CD14-positive monocyte (primary cell): Measurements from ENCODE around the gene SEMA4A. TPM values are rescaled to one million over a fixed set of nuclear protein-coding genes. Genes with fewer than 3 reads are reported as not detected.
A peak's percentile ranks its signal among the peaks of the same experiment; 100 is the strongest.

ENCODE experiments used
- DNase-seq, 3 donors: peaks; one replicate each; pipeline ENCODE4 v3.0.0-alpha.2; 2011 to 2022
- H2AFZ ChIP-seq: 2 replicates; pipeline ENCODE4 v1.6.0; 2012; ENCODE audit warnings: mild to moderate bottlenecking, low read depth, low read length, inconsistent platforms; ENCODE audit not compliant: insufficient read depth, poor library complexity, severe bottlenecking
- H3K27ac ChIP-seq, 2 donors: 1 replicate in 1 of 2; 2 replicates in 1 of 2; pipeline ENCODE4 v1.5.1; 2012 to 2013; ENCODE audit warnings: low read length in 2 of 2, control low read depth in 1 of 2, inconsistent platforms in 1 of 2, low read depth in 1 of 2, mild to moderate bottlenecking in 1 of 2
- H3K27me3 ChIP-seq, 2 donors: one replicate each; pipeline versions ENCODE4 v1.6.0 to v1.6.1; 2011 to 2013; ENCODE audit warnings: low read length in 2 of 2; ENCODE audit not compliant: control insufficient read depth in 2 of 2, insufficient read depth in 2 of 2
- H3K36me3 ChIP-seq, 2 donors: replicated peaks in 1 of 2; 1 replicate in 1 of 2; 2 replicates in 1 of 2; pipeline versions ENCODE4 v1.5.1 to v1.6.1; 2012 to 2013; ENCODE audit warnings: low read length in 2 of 2, control low read depth in 1 of 2, inconsistent platforms in 1 of 2, mild to moderate bottlenecking in 1 of 2; ENCODE audit not compliant: insufficient read depth in 2 of 2, control insufficient read depth in 1 of 2
- H3K4me1 ChIP-seq, 2 donors: 1 replicate in 1 of 2; 2 replicates in 1 of 2; pipeline versions ENCODE4 v1.5.1 to v1.6.1; 2012 to 2013; ENCODE audit warnings: low read length in 2 of 2, control low read depth in 1 of 2, inconsistent platforms in 1 of 2, mild to moderate bottlenecking in 1 of 2, moderate library complexity in 1 of 2; ENCODE audit not compliant: insufficient read depth in 2 of 2, control insufficient read depth in 1 of 2
- H3K4me2 ChIP-seq: replicated peaks from 2 replicates; pipeline ENCODE3; 2012; ENCODE audit warnings: low read length, moderate library complexity, mild to moderate bottlenecking; ENCODE audit not compliant: poor library complexity, severe bottlenecking; ENCODE audit errors: extremely low read depth
- H3K4me3 ChIP-seq, 3 experiments: fragments of 200-600 bp in 1 of 3; sonication (generic) in 1 of 3; replicated peaks in 1 of 3; 1 replicate in 2 of 3; 2 replicates in 1 of 3; pipeline ENCODE4 v1.5.1; 2011 to 2013; ENCODE audit warnings: low read length in 3 of 3, mild to moderate bottlenecking in 3 of 3, control low read depth in 2 of 3, low read depth in 2 of 3, inconsistent platforms in 1 of 3, moderate library complexity in 1 of 3
- H3K79me2 ChIP-seq: 2 replicates; pipeline ENCODE4 v1.6.0; 2012; ENCODE audit warnings: mild to moderate bottlenecking, control low read depth, inconsistent platforms, low read length, moderate library complexity; ENCODE audit not compliant: insufficient read depth
- H3K9ac ChIP-seq: 2 replicates; pipeline ENCODE4 v1.6.0; 2017; ENCODE audit warnings: low read length, mild to moderate bottlenecking; ENCODE audit not compliant: insufficient read depth, poor library complexity, severe bottlenecking
- H3K9me3 ChIP-seq, 2 donors: replicated peaks in 1 of 2; 1 replicate in 1 of 2; 2 replicates in 1 of 2; pipeline versions ENCODE4 v1.5.1 to v1.6.1; 2012 to 2013; ENCODE audit warnings: low read length in 2 of 2, control low read depth in 1 of 2; ENCODE audit not compliant: control insufficient read depth in 1 of 2, insufficient read depth in 1 of 2
- H4K20me1 ChIP-seq: 2 replicates; pipeline ENCODE4 v1.6.0; 2012; ENCODE audit warnings: mild to moderate bottlenecking, low read length, control low read depth, moderate library complexity; ENCODE audit not compliant: insufficient read depth
- H3K27ac Mint-ChIP-seq, 7 donors: one replicate each; pipeline ENCODE4 v1.8.0; 2020; ENCODE audit warnings: mild to moderate bottlenecking in 7 of 7, mixed read lengths in 7 of 7, moderate library complexity in 6 of 7, inconsistent platforms in 2 of 7
- H3K27me3 Mint-ChIP-seq, 3 donors: one replicate each; pipeline ENCODE4 v1.8.0; 2021 to 2022; ENCODE audit warnings: low read depth in 3 of 3, mild to moderate bottlenecking in 3 of 3, mixed read lengths in 3 of 3, moderate library complexity in 3 of 3, inconsistent platforms in 1 of 3
- H3K36me3 Mint-ChIP-seq, 2 donors: one replicate each; pipeline ENCODE4 v1.8.0; 2020; ENCODE audit warnings: mixed read lengths in 2 of 2, inconsistent platforms in 1 of 2, mild to moderate bottlenecking in 1 of 2
- H3K4me1 Mint-ChIP-seq: one replicate; pipeline ENCODE4 v1.8.0; 2020; ENCODE audit warnings: mild to moderate bottlenecking, mixed read lengths
- H3K4me3 Mint-ChIP-seq, 2 donors: one replicate each; pipeline ENCODE4 v1.8.0; 2020; ENCODE audit warnings: mild to moderate bottlenecking in 2 of 2, mixed read lengths in 2 of 2, moderate library complexity in 1 of 2
- H3K9me3 Mint-ChIP-seq, 7 donors: one replicate each; pipeline ENCODE4 v1.8.0; 2020 to 2022; ENCODE audit warnings: mixed read lengths in 7 of 7, mild to moderate bottlenecking in 6 of 7, moderate library complexity in 6 of 7, inconsistent platforms in 2 of 7
- CTCF ChIP-seq: fragments of 200-600 bp; IDR thresholded peaks from one replicate; pipeline ENCODE4 v1.8.0; 2022; ENCODE audit warnings: antibody characterized with exemption, mild to moderate bottlenecking
- WGBS: methylation state at CpG from one replicate; pipeline ENCODE4 v1.1.5; 2013; ENCODE audit warnings: missing lambda C conversion rate; ENCODE audit not compliant: insufficient coverage; 5-methylcytosine and 5-hydroxymethylcytosine counted together
- intact Hi-C, 2 donors: fragments of 100-400 bp; cut with micrococcal nuclease; formaldehyde crosslinking; loops; one replicate each; pipeline versions ENCODE4 v1.15.0 to v1.15.1; 2023
- polyA plus RNA-seq, 3 donors: library from polyadenylated mRNA; depleted of rRNA in 1 of 3; unstranded in 2 of 3; stranded (reverse) in 1 of 3; fragments of 300-500 nt in 2 of 3; fragments of >200 nt in 1 of 3; fragmentation: Illumina TruSeq in 2 of 3; gene quantifications; 1 replicate in 2 of 3; 2 replicates in 1 of 3; pipeline ENCODE4 v1.2.3, GENCODE V29; 2012 to 2021

SEMA4A gene
- polyA plus RNA-seq, 3 donors: 72.3 to 121 (median 116) TPM

GRCh38 chr1:156221986-156222692 lies 68.8 kb downstream of the SEMA4A start:
- H2AFZ ChIP-seq: no peak overlapping the region
- 94% methylated on average over 6 of the region's 13 CpGs for WGBS
- Mint-ChIP-seq H3K4me3 (no peak overlapping the region), H3K9me3 (no peaks in the 10 kb centered on the region), H3K27me3 (no peaks in the 10 kb centered on the region), H3K4me1 (peaks cover 22% of the 10 kb centered on the region), H3K36me3 (peaks cover 53 to 63% of the 10 kb centered on the region in 2 donors), H3K27ac (peak overlapping the region in 3 of 7 donors; percentile 1 to 62 (median 26))
- peak overlapping the region in 1 of 2 donors; percentile 20 for H3K27ac ChIP-seq
- no peak overlapping the region for H3K9ac ChIP-seq
- H3K27me3 ChIP-seq: no peaks in the 10 kb centered on the region
- peaks cover 24% of the 10 kb centered on the region for H3K79me2 ChIP-seq
- peaks cover 22 to 24% of the 10 kb centered on the region in 2 donors for H3K4me1 ChIP-seq
- peaks cover 43 to 53% of the 10 kb centered on the region in 2 donors for H3K36me3 ChIP-seq
- no peaks in the 10 kb centered on the region for H3K9me3 ChIP-seq
- H4K20me1 ChIP-seq: no peaks in the 10 kb centered on the region
- H3K4me2 ChIP-seq: no peak overlapping the region
- no peak for TF ChIP-seq CTCF
- H3K4me3 ChIP-seq: no peak overlapping the region
- no peak for DNase-seq
- intact Hi-C loops: no loop called here

- intact Hi-C loops: loop anchor here (2.0 to 5.0 kb wide), 4 partner anchors 77 to 135 kb away; no protein-coding TSS in a partner anchor
- Histone ChIP-seq H2AFZ (no peak overlapping the region), H3K9me3 (no peaks in the 10 kb centered on the region), H3K9ac (no peak overlapping the region), H3K4me1 (no peaks in the 10 kb centered on the region), H3K79me2 (peaks cover 5% of the 10 kb centered on the region), H3K27ac (no peak overlapping the region), H3K27me3 (no peaks in the 10 kb centered on the region), H3K4me3 (no peak overlapping the region), H3K36me3 (peaks cover 49 to 73% of the 10 kb centered on the region in 2 donors), H4K20me1 (no peaks in the 10 kb centered on the region), H3K4me2 (no peak overlapping the region)
- no peak for DNase-seq
- peak; percentile 31 for TF ChIP-seq CTCF
- no CpG with 5 or more reads among the region's 2 CpGs for WGBS
- H3K27me3 Mint-ChIP-seq: no peaks in the 10 kb centered on the region
- peak overlapping the region in 4 of 7 donors; percentile 6 to 53 (median 29) for H3K27ac Mint-ChIP-seq
- H3K9me3 Mint-ChIP-seq: peaks cover 0 to 1% (median 0%) of the 10 kb centered on the region in 7 donors
- peaks cover 63 to 73% of the 10 kb centered on the region in 2 donors for H3K36me3 Mint-ChIP-seq
- H3K4me3 Mint-ChIP-seq: no peak overlapping the region
- peaks cover 4% of the 10 kb centered on the region for H3K4me1 Mint-ChIP-seq
Measured at GRCh38 chr1:156225677-156226014, 72.3 kb downstream of the SEMA4A start.
